MM.1S (cell line): Measurements from ENCODE around the gene RPTOR.

Source experiments
- DNase-seq: peaks from one replicate; pipeline ENCODE4 v3.0.0-alpha.2; 2015
- H2AFZ ChIP-seq: fragments of 300-600 bp; sonication (generic); 2 replicates; pipeline ENCODE4 v1.6.0; 2016; ENCODE audit warnings: antibody characterized with exemption, low read length
- H3F3A ChIP-seq: fragments of 300-600 bp; sonication (generic); 2 replicates; pipeline ENCODE4 v1.6.1; 2016; ENCODE audit warnings: mild to moderate bottlenecking, antibody characterized with exemption, low read length, moderate library complexity, mixed read lengths; ENCODE audit not compliant: insufficient read depth
- H3K27ac ChIP-seq: fragments of 300-600 bp; sonication (generic); 2 replicates; pipeline ENCODE4 v1.5.1; 2016; ENCODE audit warnings: mild to moderate bottlenecking, low read length
- H3K27me3 ChIP-seq: fragments of 300-600 bp; sonication (generic); replicated peaks from 2 replicates; pipeline ENCODE4 v1.6.0; 2016; ENCODE audit warnings: low read length; ENCODE audit not compliant: insufficient read depth
- H3K36me3 ChIP-seq: fragments of 300-600 bp; sonication (generic); replicated peaks from 2 replicates; pipeline ENCODE4 v1.6.1; 2016; ENCODE audit warnings: mild to moderate bottlenecking, low read length, mixed read lengths; ENCODE audit not compliant: insufficient read depth
- H3K4me1 ChIP-seq: fragments of 300-600 bp; sonication (generic); 2 replicates; pipeline ENCODE4 v1.6.1; 2016; ENCODE audit warnings: low read length, mixed read lengths
- H3K4me2 ChIP-seq: fragments of 300-600 bp; sonication (generic); 2 replicates; pipeline ENCODE4 v1.6.0; 2016; ENCODE audit warnings: low read depth, low read length
- H3K4me3 ChIP-seq: fragments of 300-600 bp; sonication (generic); 2 replicates; pipeline ENCODE4 v1.5.1; 2016; ENCODE audit warnings: low read length, mixed read lengths
- H3K79me2 ChIP-seq: fragments of 300-600 bp; sonication (generic); 2 replicates; pipeline ENCODE4 v1.6.1; 2016; ENCODE audit warnings: mixed run types, low read length, mixed read lengths
- H3K9ac ChIP-seq: fragments of 300-600 bp; sonication (generic); 2 replicates; pipeline ENCODE4 v1.6.1; 2016; ENCODE audit warnings: low read length, mixed read lengths
- H3K9me2 ChIP-seq: fragments of 300-600 bp; sonication (generic); replicated peaks from 2 replicates; pipeline ENCODE4 v1.6.1; 2016; ENCODE audit warnings: mild to moderate bottlenecking, low read length, mixed read lengths; ENCODE audit not compliant: insufficient read depth
- H3K9me3 ChIP-seq: fragments of 300-600 bp; sonication (generic); replicated peaks from 2 replicates; pipeline ENCODE4 v1.6.1; 2016; ENCODE audit warnings: mild to moderate bottlenecking, low read length, mixed read lengths; ENCODE audit not compliant: insufficient read depth
- H4K20me1 ChIP-seq: fragments of 300-600 bp; sonication (generic); 2 replicates; pipeline ENCODE4 v1.6.1; 2016; ENCODE audit warnings: mild to moderate bottlenecking, low read length, moderate library complexity, mixed read lengths; ENCODE audit not compliant: insufficient read depth
- CTCF ChIP-seq: fragments of 300-600 bp; sonication (generic); IDR thresholded peaks from 2 replicates; pipeline ENCODE4 v1.5.1; 2016; ENCODE audit warnings: antibody characterized with exemption, low read length, mixed read lengths
- EZH2 ChIP-seq: fragments of 300-600 bp; sonication (generic); optimal IDR thresholded peaks from 2 replicates; pipeline ENCODE3; 2017; ENCODE audit warnings: low read depth, mild to moderate bottlenecking, antibody characterized with exemption, low read length, mixed read lengths
- EZH2phosphoT487 ChIP-seq: fragments of 300-600 bp; sonication (generic); IDR thresholded peaks from 2 replicates; pipeline ENCODE4 v1.6.1; 2018; ENCODE audit warnings: antibody characterized with exemption, low read length

RPTOR gene

GRCh38 chr17:80636361-80637018 is 91.9 kb downstream of the RPTOR start:
- H3K4me2 ChIP-seq: no peak overlapping the region
- H3K79me2 ChIP-seq: peaks cover 18% of the 10 kb centered on the region; the same call in 1 of the 2 replicates
- H3K27me3 ChIP-seq: no peaks in the 10 kb centered on the region
- no peaks in the 10 kb centered on the region for H3F3A ChIP-seq
- TF ChIP-seq EZH2phosphoT487 (no peak), CTCF (no peak), EZH2 (no peak)
- no peaks in the 10 kb centered on the region for H3K36me3 ChIP-seq
- H3K27ac ChIP-seq: no peak overlapping the region
- H3K4me3 ChIP-seq: no peak overlapping the region
- H3K4me1 ChIP-seq: no peaks in the 10 kb centered on the region
- H4K20me1 ChIP-seq: no peaks in the 10 kb centered on the region
- no peaks in the 10 kb centered on the region for H3K9me2 ChIP-seq
- no peaks in the 10 kb centered on the region for H3K9me3 ChIP-seq
- no peak overlapping the region for H2AFZ ChIP-seq
- no peak for DNase-seq
- H3K9ac ChIP-seq: no peak overlapping the region

GRCh38 chr17:80637048-80637781 is 92.6 kb downstream of the RPTOR start:
- no peak overlapping the region for H3K4me2 ChIP-seq
- no peak overlapping the region for H2AFZ ChIP-seq
- peaks cover 18% of the 10 kb centered on the region; the same call in 1 of the 2 replicates for H3K79me2 ChIP-seq
- no peak for DNase-seq
- H3K27ac ChIP-seq: no peak overlapping the region
- H3K27me3 ChIP-seq: no peaks in the 10 kb centered on the region
- H4K20me1 ChIP-seq: no peaks in the 10 kb centered on the region
- no peaks in the 10 kb centered on the region for H3K4me1 ChIP-seq
- no peaks in the 10 kb centered on the region for H3K9me3 ChIP-seq
- TF ChIP-seq EZH2phosphoT487 (no peak), CTCF (no peak), EZH2 (no peak)
- H3F3A ChIP-seq: no peaks in the 10 kb centered on the region
- H3K9me2 ChIP-seq: no peaks in the 10 kb centered on the region
- no peaks in the 10 kb centered on the region for H3K36me3 ChIP-seq
- H3K9ac ChIP-seq: no peak overlapping the region
- no peak overlapping the region for H3K4me3 ChIP-seq

GRCh38 chr17:80639658-80640057 is 95.0 kb downstream of the RPTOR start:
- H3K9me2 ChIP-seq: no peaks in the 10 kb centered on the region
- TF ChIP-seq EZH2 (no peak), EZH2phosphoT487 (no peak), CTCF (no peak)
- H3K27ac ChIP-seq: no peak overlapping the region
- no peaks in the 10 kb centered on the region for H3K36me3 ChIP-seq
- H3K4me3 ChIP-seq: no peak overlapping the region
- H3K4me2 ChIP-seq: no peak overlapping the region
- H3K9ac ChIP-seq: no peak overlapping the region
- no peaks in the 10 kb centered on the region for H4K20me1 ChIP-seq
- DNase-seq: no peak
- H3F3A ChIP-seq: no peaks in the 10 kb centered on the region
- H3K27me3 ChIP-seq: no peaks in the 10 kb centered on the region
- H3K4me1 ChIP-seq: no peaks in the 10 kb centered on the region
- H2AFZ ChIP-seq: no peak overlapping the region
- H3K79me2 ChIP-seq: peaks cover 14% of the 10 kb centered on the region; the same call in 1 of the 2 replicates
- H3K9me3 ChIP-seq: no peaks in the 10 kb centered on the region
